ENCODE measurements around the gene POLA1.

GRCh38 chrX:25005034-25005381 is 311.3 kb downstream of the POLA1 start:
- no peak for TF ChIP-seq POLR2AphosphoS5 (IDR thresholded peaks at IDR 0.05; ENCODE audit: low read depth)
- TF ChIP-seq CTCF (IDR thresholded peaks at IDR 0.05; ENCODE audit: insufficient read depth, low read length) = no peak
- no peak for TF ChIP-seq GABPA (IDR thresholded peaks at IDR 0.05; ENCODE audit: low read depth)
- no peak for TF ChIP-seq SPI1 (IDR thresholded peaks at IDR 0.05; ENCODE audit: borderline replicate concordance, low read depth)

Measured in HL-60 (cell line).